Subcutaneous adipose tissue (tissue), 4 donors: ENCODE data around the gene CCNL2. TPM values are rescaled to one million over a fixed set of nuclear protein-coding genes. Genes with fewer than 3 reads are reported as not detected.

ENCODE experiments used
- total RNA-seq, 4 donors: library from RNA; depleted of rRNA; stranded (reverse); fragments of >200 nt; gene quantifications; one replicate each; pipeline ENCODE4 v1.1.0, GENCODE V29; 2016
- TF ChIP-seq, protein P1 (sequence below): fragments of 450-650 bp; IDR thresholded peaks from one replicate; pipeline ENCODE4 v1.5.1; 2016; ENCODE audit warnings: low read depth, mild to moderate bottlenecking, control low read depth, antibody characterized with exemption, moderate library complexity

CCNL2 gene
- total RNA-seq, 4 donors from 2014 or later, result 146 to 268 (median 194) TPM

DNA sequence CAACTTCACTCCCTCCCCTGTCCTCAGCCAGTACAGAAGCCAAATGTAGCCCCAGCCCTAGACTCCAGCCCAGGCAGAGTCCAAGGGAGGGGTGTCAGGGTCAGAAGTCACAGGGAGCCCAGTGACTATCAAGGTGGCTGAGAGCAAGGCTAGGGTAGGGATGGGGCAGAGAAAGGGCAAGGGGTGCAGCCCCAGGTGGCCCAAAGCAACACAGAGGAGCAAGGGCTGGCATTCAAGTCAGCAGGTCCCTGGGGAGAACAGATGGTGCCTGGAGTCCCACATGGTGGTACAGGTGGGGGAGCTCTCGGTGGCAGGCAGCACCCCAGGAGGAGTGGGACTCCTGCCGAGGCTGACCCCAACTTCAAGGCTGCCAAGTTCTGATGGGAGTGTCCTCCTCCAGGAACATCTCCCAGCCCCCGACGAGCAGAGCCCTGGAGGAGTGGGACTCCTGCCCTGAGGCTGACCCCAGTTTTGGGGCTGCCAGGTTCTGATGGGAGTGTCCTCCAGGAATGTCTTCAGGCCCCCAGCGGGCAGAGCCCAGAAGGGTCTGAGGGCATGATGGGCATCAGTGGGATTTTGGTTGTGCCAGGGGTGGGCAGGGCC is 46.2 kb downstream of the CCNL2 start:
- TF ChIP-seq, protein P1, sequence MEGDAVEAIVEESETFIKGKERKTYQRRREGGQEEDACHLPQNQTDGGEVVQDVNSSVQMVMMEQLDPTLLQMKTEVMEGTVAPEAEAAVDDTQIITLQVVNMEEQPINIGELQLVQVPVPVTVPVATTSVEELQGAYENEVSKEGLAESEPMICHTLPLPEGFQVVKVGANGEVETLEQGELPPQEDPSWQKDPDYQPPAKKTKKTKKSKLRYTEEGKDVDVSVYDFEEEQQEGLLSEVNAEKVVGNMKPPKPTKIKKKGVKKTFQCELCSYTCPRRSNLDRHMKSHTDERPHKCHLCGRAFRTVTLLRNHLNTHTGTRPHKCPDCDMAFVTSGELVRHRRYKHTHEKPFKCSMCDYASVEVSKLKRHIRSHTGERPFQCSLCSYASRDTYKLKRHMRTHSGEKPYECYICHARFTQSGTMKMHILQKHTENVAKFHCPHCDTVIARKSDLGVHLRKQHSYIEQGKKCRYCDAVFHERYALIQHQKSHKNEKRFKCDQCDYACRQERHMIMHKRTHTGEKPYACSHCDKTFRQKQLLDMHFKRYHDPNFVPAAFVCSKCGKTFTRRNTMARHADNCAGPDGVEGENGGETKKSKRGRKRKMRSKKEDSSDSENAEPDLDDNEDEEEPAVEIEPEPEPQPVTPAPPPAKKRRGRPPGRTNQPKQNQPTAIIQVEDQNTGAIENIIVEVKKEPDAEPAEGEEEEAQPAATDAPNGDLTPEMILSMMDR, result no peak

DNA sequence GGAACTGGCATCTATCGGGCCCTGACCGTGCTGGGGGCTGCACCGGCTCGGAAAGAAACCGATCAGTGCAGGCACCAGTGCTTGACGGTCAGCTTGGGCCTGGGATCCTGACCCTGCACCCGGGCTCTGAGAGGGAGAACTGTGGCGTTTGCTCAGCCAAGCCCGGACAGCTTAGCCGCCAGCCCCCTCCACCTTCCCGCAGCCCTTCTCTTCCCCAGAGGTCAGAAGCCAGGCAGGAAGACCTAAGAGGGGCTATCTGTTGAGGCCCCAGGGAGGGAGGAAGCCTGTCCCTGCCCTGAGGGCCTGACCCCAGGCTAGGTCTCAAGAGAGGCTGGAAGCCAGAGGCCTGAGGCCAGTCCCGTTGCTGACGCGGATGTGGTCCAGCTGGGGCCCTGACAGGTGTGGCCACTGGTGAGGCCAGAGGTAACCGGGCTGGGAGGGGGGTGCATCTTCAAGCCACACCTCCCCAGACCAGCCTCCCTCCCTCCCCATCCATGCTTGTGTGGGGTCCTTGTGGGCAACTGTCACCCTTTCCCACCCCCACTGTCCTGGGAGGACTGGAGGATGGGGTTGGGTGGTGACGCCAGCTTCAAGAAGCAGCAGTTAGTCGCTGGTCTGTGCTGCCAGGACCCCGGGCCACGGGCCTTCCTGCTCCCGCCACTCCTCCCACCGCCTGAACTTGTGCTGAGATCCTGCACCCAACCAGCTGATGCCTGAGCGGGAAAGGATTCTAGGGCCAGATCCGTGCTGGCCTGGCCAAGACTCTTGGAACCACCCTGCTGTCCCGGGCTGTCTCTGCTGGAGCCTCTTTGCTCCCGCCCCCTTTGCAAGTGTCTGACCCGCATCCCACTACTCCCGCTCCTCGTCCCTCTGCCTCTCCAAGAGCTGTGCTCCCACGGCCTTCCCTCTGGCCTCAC is 47.4 kb downstream of the CCNL2 start:
- TF ChIP-seq, protein P1, result no peak

DNA sequence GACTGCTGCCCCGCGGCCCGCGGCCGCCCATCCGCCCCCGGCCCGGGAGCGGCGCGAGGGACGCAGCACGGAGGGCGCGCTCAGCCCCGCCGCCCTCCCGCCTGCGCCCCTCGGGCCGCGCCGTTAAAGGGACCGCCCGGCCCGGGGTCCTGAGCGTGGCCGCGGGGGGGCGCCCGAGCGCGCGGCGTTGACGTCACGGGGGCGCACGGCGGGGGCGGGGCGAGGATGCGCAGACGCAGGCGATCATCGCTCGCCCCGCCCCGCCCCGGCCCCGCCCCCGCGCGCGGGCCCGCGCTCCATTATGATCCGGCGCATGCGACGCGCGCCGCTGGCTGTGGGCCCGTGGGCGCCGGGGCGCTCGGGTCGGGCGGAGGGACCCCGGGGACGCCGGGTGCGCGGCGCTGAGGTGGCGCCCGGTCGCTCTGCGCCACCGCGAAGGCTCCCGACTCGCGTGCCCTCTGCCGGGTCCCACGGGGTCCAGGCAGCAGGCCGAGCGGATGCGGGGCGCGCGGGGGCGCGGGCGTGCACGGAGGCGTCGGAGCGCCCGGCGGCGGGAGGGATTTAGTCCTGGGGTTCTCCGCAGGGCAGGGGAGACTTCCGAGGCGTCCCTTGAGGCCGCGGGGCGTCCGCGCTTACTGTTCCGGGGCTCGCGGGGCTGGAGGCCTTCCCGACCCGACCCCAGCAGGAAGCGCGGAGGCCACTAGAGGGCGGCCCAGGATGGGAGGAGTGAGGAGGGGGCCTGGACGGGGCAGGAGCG is 49.7 kb downstream of the CCNL2 start, which contains the start of gene DVL1:
Gene DVL1 (minus strand): TSS at position 163 of the 757 bp plus-strand sequence. CDS start 353 bp downstream, outside the sequence.
- TF ChIP-seq, protein P1, result no peak

DNA sequence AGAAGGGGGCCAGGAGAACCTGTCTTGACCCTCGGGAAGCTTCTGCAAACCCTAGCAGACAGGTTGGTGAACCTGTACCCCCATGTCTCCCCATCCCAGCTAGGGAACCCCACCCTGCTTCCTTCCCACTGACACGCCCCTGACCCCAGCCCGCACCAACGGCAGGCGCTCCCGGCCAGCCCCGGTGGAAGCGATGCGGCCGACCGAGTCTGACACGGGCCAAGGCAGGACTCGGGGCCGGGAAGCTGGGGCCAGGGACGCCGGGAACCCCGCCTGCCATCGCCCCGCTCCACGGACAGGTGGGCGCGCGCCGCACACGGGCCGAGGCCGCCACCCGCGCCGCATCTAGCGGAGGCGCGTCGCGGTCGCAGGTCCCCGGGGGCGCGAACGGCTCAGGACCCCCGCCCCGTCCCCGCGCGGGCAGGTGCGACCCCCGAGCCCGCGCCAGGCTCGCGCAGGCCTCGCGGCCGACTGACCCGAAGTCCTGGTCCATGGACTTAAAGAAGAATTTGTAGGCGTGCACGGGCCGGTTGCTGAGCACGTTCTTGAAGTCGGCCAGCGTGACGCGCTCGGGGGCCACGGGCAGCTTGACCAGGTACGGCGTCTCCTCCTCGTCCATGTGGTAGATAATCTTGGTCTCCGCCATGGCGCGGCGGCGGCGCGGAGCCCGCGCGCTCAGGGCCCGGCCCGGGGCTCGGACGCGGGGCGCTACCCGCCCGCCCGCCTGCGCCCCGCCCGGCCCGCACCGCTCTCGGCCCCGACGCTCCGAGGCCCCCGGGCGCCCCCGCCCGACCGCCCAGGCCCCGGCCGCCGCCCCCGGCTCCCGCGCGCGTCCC is 50.5 kb downstream of the CCNL2 start:
- TF ChIP-seq, protein P1, result no peak

DNA sequence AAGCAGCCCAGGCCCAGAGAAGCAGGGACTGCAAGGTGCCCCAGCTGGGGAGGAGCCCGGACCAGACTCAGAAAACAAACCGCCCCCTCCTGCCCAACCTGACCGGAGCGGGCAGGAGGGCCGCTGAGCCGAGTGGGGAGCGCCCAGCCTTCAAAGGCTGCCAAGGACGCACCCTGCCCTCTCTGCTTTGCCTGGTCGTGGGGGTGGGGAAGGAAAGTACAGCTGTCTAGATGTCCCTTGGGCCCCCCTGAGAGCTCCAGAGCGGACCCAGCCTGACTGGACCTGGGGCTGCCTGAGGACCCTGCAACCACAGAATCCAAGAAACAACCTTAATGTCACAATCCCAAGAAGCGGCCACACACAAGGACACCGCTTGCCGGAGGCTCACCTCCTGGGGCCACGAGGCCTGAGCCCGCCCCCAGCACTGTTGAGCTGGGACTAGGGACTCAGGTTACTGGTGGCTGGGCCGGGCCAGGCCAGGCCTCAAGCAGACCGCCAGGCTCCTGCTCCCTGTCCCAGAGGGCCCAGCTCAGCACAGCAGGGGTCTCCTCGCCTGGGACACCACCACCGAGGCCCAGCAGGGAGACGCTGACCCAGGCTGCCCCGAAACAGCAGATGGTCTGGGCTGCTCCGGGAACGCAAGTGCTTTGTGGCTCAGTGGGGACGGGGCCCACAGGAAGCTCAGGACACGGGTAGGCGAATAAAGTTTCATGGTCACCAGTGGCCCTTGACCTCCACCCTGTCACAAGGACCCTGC is 51.3 kb downstream of the CCNL2 start:
- TF ChIP-seq, protein P1, result no peak

DNA sequence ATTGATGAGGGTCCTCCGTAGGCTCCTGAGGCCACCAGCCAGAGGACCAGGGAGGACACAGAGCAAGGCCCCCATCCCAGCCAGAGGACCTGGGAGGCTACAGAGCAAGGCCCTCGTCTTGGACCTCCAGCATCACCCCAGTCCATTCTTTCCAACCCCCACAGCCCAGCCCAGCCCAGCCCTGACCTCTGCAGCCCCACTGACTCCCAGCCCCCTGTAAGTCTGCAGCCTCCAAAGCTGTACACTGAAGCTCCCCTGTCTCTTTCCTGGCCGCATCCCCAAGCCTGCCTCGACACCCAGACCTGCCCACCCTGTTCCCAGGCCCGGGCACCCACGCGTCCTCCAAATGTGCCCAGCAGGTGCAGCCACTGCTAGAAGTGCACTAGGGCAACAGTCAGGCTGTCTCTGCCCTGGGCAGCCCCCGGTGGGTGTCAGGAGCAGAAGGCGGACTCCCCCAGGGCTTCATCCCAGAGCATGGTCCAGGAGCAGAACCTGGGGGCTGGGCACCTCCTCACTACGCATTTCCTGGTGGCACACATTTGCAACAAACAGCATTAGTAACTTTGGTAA is 52.0 kb downstream of the CCNL2 start:
- TF ChIP-seq, protein P1, result no peak
